ENCODE results near the gene RBM15.

Gene RBM15

GRCh38 chr1:110338886-110339406 is at the start of gene RBM15:
TSS of gene RBM15 (plus strand) at chr1:110339377. CDS start at chr1:110339406, 29 bp downstream.
- peak; percentile 67 to 100 (median 99) for DNase-seq

DNA sequence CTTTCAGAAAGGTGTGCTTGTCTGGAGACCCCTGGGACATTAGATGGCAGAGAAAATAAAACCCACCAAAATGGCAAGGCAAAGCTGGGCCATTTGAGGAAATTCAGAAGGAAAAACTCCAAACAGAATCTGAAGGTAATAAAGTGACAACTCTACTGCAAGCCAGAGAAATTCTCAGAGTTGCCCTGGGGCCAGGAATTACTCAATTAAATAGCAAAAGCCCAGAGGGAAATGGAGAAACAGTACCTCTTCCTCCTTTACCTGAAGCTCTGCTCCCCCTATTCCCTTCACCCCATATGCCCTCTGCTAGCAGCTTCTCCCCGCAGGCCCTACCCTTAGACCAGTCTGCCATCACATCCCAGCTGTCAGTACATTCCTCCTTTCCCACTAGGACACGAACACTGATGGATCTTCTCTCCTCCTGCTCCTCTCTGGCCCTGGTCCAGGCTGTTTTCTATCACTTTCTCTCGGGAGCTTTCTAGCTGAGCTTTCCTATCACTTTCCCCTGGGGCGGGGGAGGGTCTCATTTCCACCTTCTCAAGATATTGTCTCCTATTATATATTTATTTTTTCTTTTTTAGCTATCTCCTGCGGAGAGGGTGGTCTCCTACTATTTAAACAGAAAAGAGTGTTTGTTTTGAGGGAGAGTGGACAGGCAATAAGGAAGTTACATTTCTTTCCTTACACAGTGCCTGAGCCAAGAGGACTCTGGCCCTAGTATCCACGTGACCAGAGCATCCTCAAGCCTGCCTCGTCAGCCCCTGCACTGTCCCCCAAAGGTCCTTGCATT is 47.7 kb upstream of the RBM15 start:
- no peak for DNase-seq

- no peak for DNase-seq
Measured at GRCh38 chr1:110292031-110292741, 47.0 kb upstream of the RBM15 start.

GRCh38 chr1:110293601-110294104 is 45.5 kb upstream of the RBM15 start:
- DNase-seq = no peak

- DNase-seq = no peak
Measured at GRCh38 chr1:110294308-110294707, 44.9 kb upstream of the RBM15 start.

GRCh38 chr1:110298991-110299390 is 40.2 kb upstream of the RBM15 start:
- DNase-seq = no peak

DNA sequence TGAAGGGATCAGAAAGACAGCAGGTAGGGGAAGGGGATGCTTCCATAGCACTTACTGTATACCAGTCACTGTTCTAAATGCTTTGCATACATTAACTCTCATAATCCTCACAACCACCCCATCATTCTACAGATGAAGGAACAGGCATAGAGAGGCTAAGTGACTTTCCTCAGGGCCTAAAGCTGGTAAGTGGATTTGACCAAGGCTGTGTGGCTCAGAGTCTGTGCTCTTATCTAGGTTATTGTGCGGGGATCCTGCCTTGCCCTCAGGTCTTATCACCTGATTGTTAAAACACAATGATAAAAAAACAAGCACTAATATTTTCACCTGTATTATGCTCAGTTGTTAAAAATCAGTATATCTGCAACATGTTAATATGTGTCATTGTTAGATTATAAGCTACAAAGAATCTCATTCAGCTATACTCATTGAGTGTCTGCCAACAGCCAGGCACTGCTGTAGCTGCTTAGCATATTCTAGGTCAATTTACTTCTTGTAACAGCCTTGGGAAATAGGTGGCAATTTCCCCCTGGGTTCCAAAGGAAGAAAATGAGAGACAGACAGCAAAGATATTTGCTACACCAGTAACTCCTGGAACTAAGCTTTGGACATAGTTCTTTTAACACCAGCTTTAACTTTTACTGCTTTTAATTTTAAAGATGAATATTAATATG is 38.6 kb upstream of the RBM15 start:
- no peak for DNase-seq

- DNase-seq = no peak
Measured at GRCh38 chr1:110302836-110303235, 36.3 kb upstream of the RBM15 start.

DNA sequence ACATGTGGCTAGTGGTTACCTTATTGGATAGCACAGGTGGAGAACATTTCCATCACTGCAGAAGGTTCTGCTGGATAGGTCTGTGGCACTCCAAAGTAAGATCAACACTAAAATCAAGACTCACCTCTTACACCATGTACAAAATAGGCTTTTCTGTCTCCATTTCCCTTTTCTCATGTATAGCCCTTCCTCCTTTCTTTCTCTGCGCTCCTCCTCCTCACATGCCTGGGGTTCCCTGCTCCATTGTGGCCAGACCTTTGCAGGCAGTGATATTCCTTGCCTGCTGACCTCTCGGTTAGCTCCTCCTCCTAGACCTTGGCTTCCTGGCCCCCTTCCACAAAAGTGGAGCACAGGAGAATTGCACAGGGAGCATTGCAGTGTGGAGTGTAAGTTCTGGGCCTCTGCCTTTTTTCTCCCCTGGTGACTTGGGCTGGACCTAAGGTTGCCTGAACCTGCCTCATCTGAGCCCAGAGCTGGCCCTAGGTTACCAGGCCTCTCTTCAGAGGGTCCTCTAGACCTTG is 33.2 kb upstream of the RBM15 start:
- no peak for DNase-seq

DNA sequence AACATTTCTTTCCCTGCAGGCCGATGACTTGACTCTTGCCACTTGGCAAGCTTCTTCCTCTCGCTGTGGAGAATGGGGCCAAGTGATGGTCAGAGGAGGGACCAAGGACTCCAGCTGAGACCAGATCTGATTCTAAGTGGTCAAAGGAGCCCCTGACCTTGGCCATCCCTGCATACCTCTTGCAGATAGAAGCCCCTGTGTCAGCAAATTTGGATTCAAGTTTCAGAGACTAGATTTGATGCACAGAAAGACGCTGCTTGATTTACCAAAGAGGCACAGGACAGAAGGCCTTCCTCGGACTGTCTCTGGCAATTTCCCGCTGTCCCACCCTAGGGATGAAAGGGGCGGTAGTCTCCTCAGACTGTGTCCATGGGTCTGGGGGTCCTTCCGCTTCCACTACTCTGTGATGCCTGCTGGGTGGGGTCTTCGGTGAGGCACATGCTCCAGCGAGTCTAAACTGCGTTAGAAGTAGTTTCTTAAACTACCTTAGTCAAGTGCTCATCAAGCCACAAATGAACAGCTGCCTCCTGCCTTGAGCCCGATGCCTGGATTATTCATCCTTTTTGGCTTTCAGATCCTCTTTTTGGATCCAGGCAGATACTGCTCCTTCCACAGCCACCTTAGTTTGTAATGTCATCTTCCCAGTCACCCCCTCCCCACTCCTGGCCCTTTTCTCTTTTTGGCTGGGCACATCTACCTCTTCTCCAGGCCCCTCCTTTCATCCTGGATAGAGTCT is 31.8 kb upstream of the RBM15 start:
- no peak for DNase-seq

- DNase-seq = no peak
Measured at GRCh38 chr1:110308247-110308646, 30.9 kb upstream of the RBM15 start.

DNA sequence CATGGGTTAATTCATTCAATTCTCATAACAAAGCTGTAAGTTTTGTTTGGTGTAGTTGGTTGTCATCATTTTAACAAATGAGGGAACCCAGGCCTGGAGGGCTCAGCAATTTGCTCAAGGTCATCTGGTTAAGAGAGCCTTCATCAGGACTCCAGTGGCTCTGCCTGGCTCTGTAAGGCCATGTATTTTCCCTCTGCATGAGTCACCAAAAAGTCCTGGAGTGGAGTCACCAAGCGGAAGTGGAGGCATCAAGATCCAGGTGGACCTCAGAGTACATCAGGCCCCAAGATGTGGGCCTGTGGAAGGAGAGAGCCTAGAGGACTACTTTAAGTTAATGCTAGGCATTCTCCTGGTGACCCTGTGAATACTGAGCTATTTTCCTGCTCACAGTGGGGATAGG is 30.0 kb upstream of the RBM15 start:
- no peak for DNase-seq

DNA sequence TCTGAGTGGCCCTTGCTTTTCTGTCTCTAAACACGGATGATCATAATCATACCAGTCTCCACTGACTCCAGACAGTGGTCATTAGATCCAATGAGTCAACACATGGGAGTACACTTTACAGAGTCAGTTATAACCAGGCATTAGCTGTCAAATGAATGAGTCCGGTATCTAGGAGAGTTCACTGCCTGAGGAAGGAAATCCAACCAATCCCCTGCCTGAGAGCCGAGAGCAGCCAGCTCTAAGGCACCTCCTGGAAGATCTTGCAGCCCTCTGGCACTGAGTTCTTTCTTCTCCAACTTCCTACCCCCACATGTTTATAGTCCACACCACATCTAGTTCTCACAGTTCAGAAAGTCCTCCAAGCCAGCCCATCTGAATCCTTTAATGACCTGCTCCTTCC is 29.4 kb upstream of the RBM15 start:
- DNase-seq = no peak

- DNase-seq = peak in 36 of 51 donors; percentile 3 to 78 (median 38)
Measured at GRCh38 chr1:110310300-110310699, 28.9 kb upstream of the RBM15 start.

GRCh38 chr1:110312188-110313121 is 26.7 kb upstream of the RBM15 start:
- peak in 49 of 51 donors; percentile 12 to 90 (median 66) for DNase-seq

DNA sequence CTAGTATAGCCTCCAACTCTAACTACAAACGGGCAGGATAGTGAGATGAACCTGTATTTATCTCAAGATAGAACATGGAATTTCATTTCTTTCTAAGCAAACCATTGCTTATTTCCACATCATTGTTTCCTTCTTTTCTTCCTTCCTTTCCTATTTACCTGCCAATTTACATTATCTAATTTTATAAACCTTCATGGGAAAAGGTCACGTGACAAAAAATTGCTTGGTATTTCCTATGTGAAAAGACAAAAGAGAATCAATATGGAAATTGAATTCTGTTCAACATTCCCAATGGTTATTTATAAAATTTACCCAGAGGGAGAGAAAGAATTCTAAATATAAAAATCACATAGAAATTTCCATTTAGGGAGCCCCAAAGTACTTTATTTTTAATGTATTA is 22.4 kb upstream of the RBM15 start:
- DNase-seq = no peak

- DNase-seq = no peak
Measured at GRCh38 chr1:110318046-110318445, 21.1 kb upstream of the RBM15 start.

DNA sequence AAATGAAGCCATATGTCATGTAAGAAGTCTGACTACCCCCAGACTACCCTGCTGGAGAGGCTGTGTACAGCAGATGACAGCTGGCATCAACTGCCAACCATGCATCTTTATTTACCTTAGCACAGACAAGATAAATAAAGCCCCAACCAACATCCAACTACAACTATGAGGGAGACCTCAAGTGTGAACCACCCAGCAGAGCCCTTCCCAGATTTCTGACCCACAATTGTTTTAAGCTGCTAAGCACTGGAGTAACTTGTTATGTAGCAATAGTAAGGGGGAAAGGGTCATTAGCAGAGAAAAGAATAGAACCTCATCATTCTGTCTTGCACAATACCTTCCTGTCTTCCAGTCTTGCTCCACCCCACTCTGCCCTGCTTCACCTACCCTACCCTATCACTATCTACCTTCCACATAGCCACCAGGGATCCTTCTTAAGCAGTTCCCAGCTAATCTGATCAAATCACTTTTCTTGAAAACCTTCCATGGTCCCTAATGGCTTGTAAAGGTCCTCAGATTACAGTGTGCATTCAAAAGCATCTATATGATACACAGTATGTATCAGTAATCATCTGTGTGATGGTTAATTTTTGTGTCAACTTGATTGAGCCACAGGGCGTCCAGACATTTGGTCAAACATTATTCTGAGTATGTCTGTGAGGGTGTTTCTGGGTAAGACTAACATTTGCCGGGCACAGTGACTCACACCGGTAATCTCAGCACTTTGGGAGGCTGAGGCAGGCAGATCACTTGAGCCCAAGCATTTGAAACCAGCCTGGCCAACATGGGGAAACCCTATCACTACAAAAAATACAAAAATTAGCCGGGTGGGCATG is 19.6 kb upstream of the RBM15 start:
- no peak for DNase-seq

DNA sequence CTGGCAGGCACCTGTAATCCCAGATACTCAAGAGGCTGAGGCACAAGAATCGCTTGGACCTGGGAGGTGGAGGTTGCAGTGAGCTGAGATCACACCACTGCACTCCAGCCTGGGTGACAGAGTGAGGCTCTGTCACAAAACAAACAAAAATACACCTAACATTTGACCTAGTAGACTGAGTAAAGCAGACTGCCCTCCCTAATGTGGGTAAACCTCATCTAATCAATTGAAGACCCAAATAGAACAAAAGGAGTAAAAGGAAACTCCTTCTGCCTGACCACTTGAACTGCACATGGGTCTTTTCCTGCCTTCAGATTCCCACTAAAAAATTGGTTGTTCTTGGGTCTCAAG is 19.0 kb upstream of the RBM15 start:
- no peak for DNase-seq
